Loucy (cell line): Measurements from ENCODE around the gene NELL2.

ENCODE experiments used
- CTCF ChIP-seq: fragments of 200-600 bp; sonication (generic); conservative IDR thresholded peaks from 2 replicates; pipeline ENCODE4 v1.5.1; 2014; ENCODE audit warnings: mild to moderate bottlenecking, antibody characterized with exemption, low read length
- EZH2phosphoT487 ChIP-seq: fragments of 200-600 bp; IDR thresholded peaks from 2 replicates; pipeline ENCODE4 v1.6.1; 2018; ENCODE audit warnings: antibody characterized with exemption, mild to moderate bottlenecking, moderate library complexity, borderline replicate concordance

DNA sequence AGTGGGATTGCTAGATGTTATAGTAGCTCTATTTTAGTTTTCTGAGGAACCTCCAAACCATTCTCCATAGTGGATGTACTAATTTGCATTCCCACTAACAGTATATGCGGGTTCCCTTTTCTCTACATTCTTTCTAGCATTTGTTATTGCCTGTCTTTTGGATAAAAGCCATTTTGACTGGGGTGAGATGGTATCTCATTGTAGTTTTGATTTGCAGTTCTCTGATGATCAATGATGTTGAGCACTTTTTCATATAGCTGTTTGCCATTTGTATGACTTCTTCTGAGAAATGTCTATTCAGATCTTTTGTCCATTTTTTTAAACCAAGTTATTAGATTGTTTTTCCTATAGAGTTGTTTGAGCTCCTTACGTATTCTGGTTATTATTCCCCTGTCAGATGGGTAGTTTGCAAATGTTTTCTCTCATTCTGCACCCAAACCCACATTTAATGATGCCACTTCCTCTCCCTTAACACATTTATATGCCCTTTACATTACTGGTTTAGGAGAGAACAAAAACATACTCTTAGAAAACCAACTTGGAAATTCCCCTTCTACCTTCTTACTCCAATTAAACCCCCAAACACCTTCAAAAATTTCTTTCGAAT is 48.2 kb downstream of the NELL2 start:
- TF ChIP-seq CTCF (no peak), EZH2phosphoT487 (no peak)
